CD4-positive, CD25-positive, alpha-beta regulatory T cell (primary cell): ENCODE data around the gene RPL12. TPM values are rescaled to one million over a fixed set of nuclear protein-coding genes. Genes with fewer than 3 reads are reported as not detected.

Source experiments
- ATAC-seq, 2 donors: fragments of 150-1000 bp; cut with Tn5 transposase; one replicate each; pipeline ENCODE4 v1.10.0; 2021; ENCODE audit warnings: low read depth in 2 of 2, moderate number of reproducible peaks in 2 of 2, moderate library complexity in 1 of 2
- DNase-seq, 3 donors: peaks; one replicate each; pipeline versions ENCODE4 v3.0.0 to v3.0.0-alpha.2; 2012 to 2022; ENCODE audit warnings: mixed read lengths in 1 of 3
- H3K27ac ChIP-seq: one replicate; pipeline ENCODE4 v1.7.0; 2013; ENCODE audit warnings: mild to moderate bottlenecking, low read length; ENCODE audit not compliant: insufficient read depth, poor library complexity, severe bottlenecking
- H3K27me3 ChIP-seq: one replicate; pipeline ENCODE4 v1.7.0; 2013; ENCODE audit warnings: low read length; ENCODE audit not compliant: control insufficient read depth, insufficient read depth
- H3K36me3 ChIP-seq: one replicate; pipeline ENCODE4 v1.7.0; 2013; ENCODE audit warnings: mild to moderate bottlenecking, low read length, moderate library complexity; ENCODE audit not compliant: control insufficient read depth, insufficient read depth
- H3K4me1 ChIP-seq: 2 replicates; pipeline ENCODE4 v1.7.0; 2013; ENCODE audit warnings: mild to moderate bottlenecking, low read length; ENCODE audit not compliant: insufficient read depth, control insufficient read depth, poor library complexity, severe bottlenecking
- H3K4me3 ChIP-seq: one replicate; pipeline ENCODE4 v1.7.0; 2013; ENCODE audit warnings: low read depth, mild to moderate bottlenecking, low read length, moderate library complexity
- H3K9me3 ChIP-seq, 2 experiments: 1 replicate in 1 of 2; 2 replicates in 1 of 2; pipeline ENCODE4 v1.7.0; 2013; ENCODE audit warnings: low read length in 2 of 2, mild to moderate bottlenecking in 1 of 2, moderate library complexity in 1 of 2; ENCODE audit not compliant: control insufficient read depth in 2 of 2
- H3K27ac Mint-ChIP-seq, 3 donors: one replicate each; pipeline ENCODE4 v1.8.0; 2020 to 2022; ENCODE audit warnings: mild to moderate bottlenecking in 3 of 3, mixed read lengths in 3 of 3, moderate library complexity in 2 of 3
- H3K27me3 Mint-ChIP-seq: one replicate; pipeline ENCODE4 v1.8.0; 2022; ENCODE audit warnings: mild to moderate bottlenecking, mixed read lengths
- H3K36me3 Mint-ChIP-seq: one replicate; pipeline ENCODE4 v1.8.0; 2020; ENCODE audit warnings: mixed read lengths
- H3K4me1 Mint-ChIP-seq, 4 donors: one replicate each; pipeline ENCODE4 v1.8.0; 2020 to 2022; ENCODE audit warnings: mixed read lengths in 4 of 4, mild to moderate bottlenecking in 1 of 4
- H3K4me3 Mint-ChIP-seq, 4 donors: one replicate each; pipeline ENCODE4 v1.8.0; 2020 to 2022; ENCODE audit warnings: mild to moderate bottlenecking in 4 of 4, mixed read lengths in 4 of 4, moderate library complexity in 3 of 4
- H3K9me3 Mint-ChIP-seq, 7 donors: one replicate each; pipeline ENCODE4 v1.8.0; 2020 to 2022; ENCODE audit warnings: mixed read lengths in 7 of 7, mild to moderate bottlenecking in 3 of 7, moderate library complexity in 2 of 7
- polyA plus RNA-seq, 4 donors: library from polyadenylated mRNA; unstranded; fragments of 300-500 nt; fragmentation: Illumina TruSeq; gene quantifications; one replicate each; pipeline ENCODE4 v1.2.3, GENCODE V29; 2021
- total RNA-seq: library from RNA; stranded (reverse); gene quantifications from one replicate; pipeline ENCODE4 v1.2.3, GENCODE V29; 2022

RPL12 gene
- total RNA-seq (1,070 TPM), polyA plus RNA-seq (1,000 to 10,000 TPM; 1,415 to 2,269 (median 1,793) TPM)

- peaks cover 6% of the 10 kb centered on the region for H3K27me3 Mint-ChIP-seq
- peak within 1 kb of the TSS; percentile 96 to 97 (median 96) for H3K27ac Mint-ChIP-seq
- ATAC-seq (peak; percentile 80), DNase-seq (peak; percentile 95 to 98 (median 96))
- Histone ChIP-seq H3K4me3 (peak within 1 kb of the TSS; percentile 83), H3K4me1 (peaks cover 33% of the 10 kb centered on the region), H3K9me3 (no peaks in the 10 kb centered on the region), H3K27ac (peak within 1 kb of the TSS; percentile 88), H3K36me3 (peaks cover 40% of the 10 kb centered on the region), H3K27me3 (no peaks in the 10 kb centered on the region)
- H3K4me3 Mint-ChIP-seq, result peak within 1 kb of the TSS; percentile 96 to 100 (median 98)
- peaks cover 41% of the 10 kb centered on the region for H3K36me3 Mint-ChIP-seq
- peaks cover 7 to 56% (median 38%) of the 10 kb centered on the region in 4 donors for H3K4me1 Mint-ChIP-seq
- H3K9me3 Mint-ChIP-seq, result no peaks in the 10 kb centered on the region
These were observed at the start of gene RPL12, which contains the start of gene LRSAM1 for GRCh38 chr9:127450830-127451607. Gene RPL12, minus strand, starts transcription at chr9:127451406. Its CDS starts 89 bp downstream, at chr9:127451317. Gene LRSAM1, plus strand, starts transcription at chr9:127451510. Its CDS starts 3,018 bp downstream, at chr9:127454528.

GRCh38 chr9:127500862-127501261 lies 49.7 kb upstream of the RPL12 start:
- DNase-seq (no peak), ATAC-seq (no peak)
- Histone ChIP-seq H3K4me1 (no peaks in the 10 kb centered on the region), H3K27me3 (no peaks in the 10 kb centered on the region), H3K36me3 (peaks cover 12% of the 10 kb centered on the region), H3K4me3 (no peak overlapping the region), H3K9me3 (no peaks in the 10 kb centered on the region), H3K27ac (no peak overlapping the region)
- H3K27ac Mint-ChIP-seq, result peak overlapping the region in 1 of 3 donors; percentile 36
- peaks cover 0 to 4% (median under 1%) of the 10 kb centered on the region in 4 donors for H3K4me1 Mint-ChIP-seq
- no peaks in the 10 kb centered on the region for H3K9me3 Mint-ChIP-seq
- H3K36me3 Mint-ChIP-seq, result peaks cover 11% of the 10 kb centered on the region
- H3K4me3 Mint-ChIP-seq, result no peak overlapping the region
- H3K27me3 Mint-ChIP-seq, result no peaks in the 10 kb centered on the region

GRCh38 chr9:127500399-127500798 lies 49.2 kb upstream of the RPL12 start:
- H3K4me3 Mint-ChIP-seq, result no peak overlapping the region
- no peak for DNase-seq
- peaks cover 13% of the 10 kb centered on the region for H3K36me3 Mint-ChIP-seq
- no peak overlapping the region for H3K4me3 ChIP-seq
- no peaks in the 10 kb centered on the region for H3K9me3 ChIP-seq
- H3K9me3 Mint-ChIP-seq, result no peaks in the 10 kb centered on the region
- H3K4me1 ChIP-seq, result no peaks in the 10 kb centered on the region
- peaks cover 0 to 4% (median under 1%) of the 10 kb centered on the region in 4 donors for H3K4me1 Mint-ChIP-seq
- H3K27ac ChIP-seq, result no peak overlapping the region
- H3K27ac Mint-ChIP-seq, result peak overlapping the region in 1 of 3 donors; percentile 36
- H3K27me3 Mint-ChIP-seq, result no peaks in the 10 kb centered on the region
- H3K36me3 ChIP-seq, result peaks cover 12% of the 10 kb centered on the region
- no peak for ATAC-seq
- H3K27me3 ChIP-seq, result no peaks in the 10 kb centered on the region

GRCh38 chr9:127498298-127498697 lies 47.1 kb upstream of the RPL12 start:
- peaks cover 18% of the 10 kb centered on the region for H3K36me3 ChIP-seq
- no peaks in the 10 kb centered on the region for H3K27me3 Mint-ChIP-seq
- no peaks in the 10 kb centered on the region for H3K4me1 ChIP-seq
- no peaks in the 10 kb centered on the region for H3K4me1 Mint-ChIP-seq
- H3K4me3 ChIP-seq, result no peak overlapping the region
- peaks cover 10% of the 10 kb centered on the region for H3K36me3 Mint-ChIP-seq
- no peaks in the 10 kb centered on the region for H3K9me3 Mint-ChIP-seq
- H3K27ac ChIP-seq, result no peak overlapping the region
- ATAC-seq (no peak), DNase-seq (no peak)
- no peak overlapping the region for H3K4me3 Mint-ChIP-seq
- H3K27me3 ChIP-seq, result no peaks in the 10 kb centered on the region
- H3K27ac Mint-ChIP-seq, result no peak overlapping the region
- no peaks in the 10 kb centered on the region for H3K9me3 ChIP-seq

GRCh38 chr9:127497656-127498290 lies 46.6 kb upstream of the RPL12 start:
- H3K4me3 ChIP-seq, result no peak overlapping the region
- no peak overlapping the region for H3K27ac ChIP-seq
- H3K27me3 ChIP-seq, result no peaks in the 10 kb centered on the region
- H3K4me1 ChIP-seq, result no peaks in the 10 kb centered on the region
- peaks cover 18% of the 10 kb centered on the region for H3K36me3 ChIP-seq
- H3K27me3 Mint-ChIP-seq, result no peaks in the 10 kb centered on the region
- peak overlapping the region in 2 of 3 donors; percentile 42 to 88 for H3K27ac Mint-ChIP-seq
- no peaks in the 10 kb centered on the region for H3K9me3 Mint-ChIP-seq
- H3K36me3 Mint-ChIP-seq, result peaks cover 14% of the 10 kb centered on the region
- H3K4me3 Mint-ChIP-seq, result no peak overlapping the region
- no peak for ATAC-seq
- no peaks in the 10 kb centered on the region for H3K9me3 ChIP-seq
- DNase-seq, result no peak
- no peaks in the 10 kb centered on the region for H3K4me1 Mint-ChIP-seq

GRCh38 chr9:127496974-127497373 lies 45.8 kb upstream of the RPL12 start:
- Mint-ChIP-seq H3K27ac (no peak overlapping the region), H3K27me3 (no peaks in the 10 kb centered on the region), H3K9me3 (no peaks in the 10 kb centered on the region), H3K4me3 (no peak overlapping the region), H3K4me1 (no peaks in the 10 kb centered on the region), H3K36me3 (peaks cover 18% of the 10 kb centered on the region)
- DNase-seq (no peak), ATAC-seq (no peak)
- Histone ChIP-seq H3K27me3 (no peaks in the 10 kb centered on the region), H3K4me1 (no peaks in the 10 kb centered on the region), H3K36me3 (peaks cover 18% of the 10 kb centered on the region), H3K9me3 (no peaks in the 10 kb centered on the region), H3K4me3 (no peak overlapping the region), H3K27ac (no peak overlapping the region)

- no peak overlapping the region for H3K4me3 ChIP-seq
- H3K27me3 ChIP-seq, result no peaks in the 10 kb centered on the region
- peaks cover 21% of the 10 kb centered on the region for H3K36me3 ChIP-seq
- Mint-ChIP-seq H3K4me3 (peak overlapping the region in 1 of 4 donors; percentile 44), H3K27ac (peak overlapping the region in 1 of 3 donors; percentile 77), H3K4me1 (no peaks in the 10 kb centered on the region), H3K27me3 (no peaks in the 10 kb centered on the region), H3K9me3 (no peaks in the 10 kb centered on the region), H3K36me3 (peaks cover 18% of the 10 kb centered on the region)
- H3K4me1 ChIP-seq, result no peaks in the 10 kb centered on the region
- no peak overlapping the region for H3K27ac ChIP-seq
- DNase-seq, result no peak
- H3K9me3 ChIP-seq, result no peaks in the 10 kb centered on the region
- no peak for ATAC-seq
These were observed 44.8 kb upstream of the RPL12 start for GRCh38 chr9:127495884-127496555.
